Prostate gland (tissue), 2 donors: ENCODE measurements around the gene APCDD1L.

Source experiments
- POLR2AphosphoS5 ChIP-seq: sonication (generic); formaldehyde crosslinking; IDR thresholded peaks from one replicate; pipeline ENCODE4 v1.6.1; 2017; ENCODE audit warnings: antibody characterized with exemption
- TF ChIP-seq, protein P1 (sequence below), 4 experiments: fragments of 200-600 bp in 2 of 4; fragments of 450-650 bp in 2 of 4; sonication (generic) in 2 of 4; IDR thresholded peaks; 1 replicate in 3 of 4; 2 replicates in 1 of 4; pipeline ENCODE4 v1.5.1; 2016 to 2019; ENCODE audit warnings: antibody characterized with exemption in 4 of 4, mild to moderate bottlenecking in 2 of 4, moderate library complexity in 2 of 4

DNA sequence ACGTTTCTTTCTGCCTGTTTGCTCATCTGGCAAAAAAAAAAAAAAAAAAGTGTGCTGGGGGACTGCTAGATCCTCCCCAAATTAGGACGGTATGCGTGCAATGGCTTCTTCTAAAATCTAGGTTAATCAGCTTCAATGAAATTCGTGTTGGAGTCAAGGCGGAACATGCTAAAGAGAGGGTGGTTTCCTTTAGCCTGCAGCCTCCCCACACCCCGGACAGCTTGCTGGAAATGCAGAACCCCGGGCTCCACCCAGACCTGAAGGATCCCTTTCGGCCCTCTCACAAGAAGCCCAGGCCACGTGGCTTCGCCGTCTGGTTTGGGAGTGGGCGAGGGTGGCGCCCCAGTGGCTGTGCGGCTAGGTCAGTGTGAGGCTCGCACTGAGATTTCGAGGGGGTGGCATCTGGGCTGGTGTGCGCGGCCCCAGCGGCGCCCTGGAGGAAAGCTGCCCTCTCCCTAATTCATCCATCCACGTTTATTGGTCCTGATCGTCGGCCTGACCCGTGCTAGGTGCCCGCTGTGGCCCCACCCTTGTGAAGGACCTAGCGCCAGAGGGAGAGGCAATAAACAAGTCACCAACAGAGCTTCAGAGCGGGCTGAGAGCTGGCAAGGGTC is 49.0 kb downstream of the APCDD1L start:
- TF ChIP-seq POLR2AphosphoS5, result no peak
- TF ChIP-seq, protein P1, sequence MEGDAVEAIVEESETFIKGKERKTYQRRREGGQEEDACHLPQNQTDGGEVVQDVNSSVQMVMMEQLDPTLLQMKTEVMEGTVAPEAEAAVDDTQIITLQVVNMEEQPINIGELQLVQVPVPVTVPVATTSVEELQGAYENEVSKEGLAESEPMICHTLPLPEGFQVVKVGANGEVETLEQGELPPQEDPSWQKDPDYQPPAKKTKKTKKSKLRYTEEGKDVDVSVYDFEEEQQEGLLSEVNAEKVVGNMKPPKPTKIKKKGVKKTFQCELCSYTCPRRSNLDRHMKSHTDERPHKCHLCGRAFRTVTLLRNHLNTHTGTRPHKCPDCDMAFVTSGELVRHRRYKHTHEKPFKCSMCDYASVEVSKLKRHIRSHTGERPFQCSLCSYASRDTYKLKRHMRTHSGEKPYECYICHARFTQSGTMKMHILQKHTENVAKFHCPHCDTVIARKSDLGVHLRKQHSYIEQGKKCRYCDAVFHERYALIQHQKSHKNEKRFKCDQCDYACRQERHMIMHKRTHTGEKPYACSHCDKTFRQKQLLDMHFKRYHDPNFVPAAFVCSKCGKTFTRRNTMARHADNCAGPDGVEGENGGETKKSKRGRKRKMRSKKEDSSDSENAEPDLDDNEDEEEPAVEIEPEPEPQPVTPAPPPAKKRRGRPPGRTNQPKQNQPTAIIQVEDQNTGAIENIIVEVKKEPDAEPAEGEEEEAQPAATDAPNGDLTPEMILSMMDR (IDR thresholded peaks at IDR 0.05), result no peak
